ENCODE measurements around the gene RNF223. TPM values are rescaled to one million over a fixed set of nuclear protein-coding genes. Genes with fewer than 3 reads are reported as not detected.

Gene RNF223
- total and polyA plus RNA-seq, 2 of the 13 experiments (the other 11 are each of a cell fraction or from before 2014, with no cell fraction given) = 0.03 TPM; not detected in 1

DNA sequence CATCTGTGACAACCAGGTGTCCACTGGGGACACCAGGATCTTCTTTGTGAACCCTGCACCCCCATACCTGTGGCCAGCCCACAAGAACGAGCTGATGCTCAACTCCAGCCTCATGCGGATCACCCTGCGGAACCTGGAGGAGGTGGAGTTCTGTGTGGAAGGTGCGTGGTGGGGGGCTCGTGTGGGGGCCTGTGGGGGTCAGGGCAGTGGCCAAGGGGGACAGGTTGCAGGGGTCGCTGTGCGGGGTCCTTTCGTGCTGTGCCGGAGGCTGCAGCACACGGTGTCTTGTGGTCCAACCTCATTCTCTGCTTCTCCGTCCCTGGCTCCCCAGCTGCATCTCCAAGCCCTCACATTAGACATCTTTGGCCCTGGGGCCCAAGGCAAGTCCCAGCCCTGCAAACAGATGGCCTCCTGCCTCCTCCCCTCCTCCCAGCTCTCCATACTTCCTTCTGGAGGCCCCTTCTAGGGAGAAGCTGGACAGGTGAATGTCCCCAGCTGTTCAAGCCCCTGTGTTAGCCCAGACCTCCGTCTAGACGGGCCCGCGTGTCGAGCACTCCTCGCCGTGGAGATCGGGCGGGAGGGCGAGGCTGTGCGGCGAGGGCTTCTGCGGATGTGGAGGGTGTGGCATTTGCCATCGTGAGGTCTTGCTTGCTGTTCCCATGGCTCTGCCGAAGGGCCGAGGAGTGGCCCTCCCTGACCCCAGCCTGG lies 51.6 kb downstream of the RNF223 start (continued):
- no peak for TF ChIP-seq ZNF609 (CRISPR knock-in tag; IDR thresholded peaks at IDR 0.05; ENCODE audit: borderline replicate concordance)
- no peak for TF ChIP-seq FLYWCH1 (CRISPR knock-in tag; IDR thresholded peaks at IDR 0.05)
- 0 out of 2 replicates have a peak, but pooled peaks have one; percentile 9 for TF ChIP-seq ZNF768 (CRISPR knock-in tag; IDR thresholded peaks at IDR 0.05)
- TF ChIP-seq XRCC5 (optimal IDR thresholded peaks at IDR 0.05; ENCODE audit: low read length) = no peak

GRCh38 chr1:1021920-1022259 lies 52.2 kb downstream of the RNF223 start:
- Histone ChIP-seq H3K36me3 (replicated peaks in 1 of 2; ENCODE audit: control insufficient read depth in 1 of 2, insufficient read depth in 2 of 2, low read length in 2 of 2) (peaks cover 4 to 10% of the 10 kb centered on the region in 2 experiments; a peak in 4 of 5 replicates), H3K4me1 (ENCODE audit: insufficient read depth, low read length) (peaks cover 67% of the 10 kb centered on the region), H3K4me3 (replicated peaks in 1 of 3; ENCODE audit: insufficient read depth in 1 of 3, low read depth in 2 of 3, low read length in 3 of 3) (peak overlapping the region in 1 of 3 experiments; percentile 79; a peak in 2 of 6 replicates), H3K9me3 (ENCODE audit: low read length) (no peaks in the 10 kb centered on the region), H3K9ac (ENCODE audit: insufficient read depth, low read depth, low read length) (no peak overlapping the region), H3K27ac (ENCODE audit: extremely low read length, insufficient read depth, low read length) (no peak overlapping the region), H2AFZ (ENCODE audit: low read length) (no peak overlapping the region), H3K27me3 (ENCODE audit: control insufficient read depth in 1 of 2, insufficient read depth in 2 of 2, low read length in 2 of 2) (no peaks in the 10 kb centered on the region), H3K4me2 (ENCODE audit: low read depth, low read length) (peak overlapping the region; percentile 90; the same call in 1 of the 2 replicates), H4K20me1 (ENCODE audit: insufficient read depth, low read length) (peaks cover 31% of the 10 kb centered on the region; the same call in 1 of the 2 replicates), H3K79me2 (ENCODE audit: insufficient read depth, low read length) (peaks cover 23% of the 10 kb centered on the region)
- ChIA-PET CTCF (ENCODE audit: low intra/inter-chr PET ratio, low total read pairs) (no interaction called here), POLR2A (interaction anchor here (1.7 to 1.8 kb wide), 2 partner anchors 16 to 42 kb away, joined by 4 to 6 read pairs; no protein-coding TSS in a partner anchor)
- no TSS peak for BruUV-seq (replicated peaks)
- DNase-seq (ENCODE audit: low spot score) (no peak), FAIRE-seq (no peak), ATAC-seq (no peak)
- in situ Hi-C loops (cut with HindIII; ENCODE audit: extremely low pct_ligation_motif_present, low pct_unique_long_range_greater_than_20kb) = loop anchor here (5.0 kb wide), 1 partner anchor 35 kb away; no protein-coding TSS in a partner anchor
- TF ChIP-seq, protein P1, sequence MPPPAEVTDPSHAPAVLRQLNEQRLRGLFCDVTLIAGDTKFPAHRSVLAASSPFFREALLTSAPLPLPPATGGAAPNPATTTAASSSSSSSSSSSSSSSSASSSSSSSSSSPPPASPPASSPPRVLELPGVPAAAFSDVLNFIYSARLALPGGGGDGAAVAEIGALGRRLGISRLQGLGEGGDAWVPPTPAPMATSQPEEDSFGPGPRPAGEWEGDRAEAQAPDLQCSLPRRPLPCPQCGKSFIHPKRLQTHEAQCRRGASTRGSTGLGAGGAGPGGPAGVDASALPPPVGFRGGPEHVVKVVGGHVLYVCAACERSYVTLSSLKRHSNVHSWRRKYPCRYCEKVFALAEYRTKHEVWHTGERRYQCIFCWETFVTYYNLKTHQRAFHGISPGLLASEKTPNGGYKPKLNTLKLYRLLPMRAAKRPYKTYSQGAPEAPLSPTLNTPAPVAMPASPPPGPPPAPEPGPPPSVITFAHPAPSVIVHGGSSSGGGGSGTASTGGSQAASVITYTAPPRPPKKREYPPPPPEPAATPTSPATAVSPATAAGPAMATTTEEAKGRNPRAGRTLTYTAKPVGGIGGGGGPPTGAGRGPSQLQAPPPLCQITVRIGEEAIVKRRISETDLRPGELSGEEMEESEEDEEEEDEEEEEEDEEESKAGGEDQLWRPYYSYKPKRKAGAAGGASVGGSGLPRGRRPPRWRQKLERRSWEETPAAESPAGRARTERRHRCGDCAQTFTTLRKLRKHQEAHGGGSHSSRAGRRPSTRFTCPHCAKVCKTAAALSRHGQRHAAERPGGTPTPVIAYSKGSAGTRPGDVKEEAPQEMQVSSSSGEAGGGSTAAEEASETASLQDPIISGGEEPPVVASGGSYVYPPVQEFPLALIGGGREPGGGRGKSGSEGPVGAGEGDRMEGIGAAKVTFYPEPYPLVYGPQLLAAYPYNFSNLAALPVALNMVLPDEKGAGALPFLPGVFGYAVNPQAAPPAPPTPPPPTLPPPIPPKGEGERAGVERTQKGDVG (CRISPR knock-in tag; IDR thresholded peaks at IDR 0.05; ENCODE audit: borderline replicate concordance) = 0 out of 2 replicates have a peak, but pooled peaks have one; percentile 10
- TF ChIP-seq DNMT1 (CRISPR knock-in tag; IDR thresholded peaks at IDR 0.05) (no peak), TBX2 (CRISPR knock-in tag; IDR thresholded peaks at IDR 0.05; ENCODE audit: borderline replicate concordance) (0 out of 2 replicates have a peak, but pooled peaks have one; percentile 2)
- TF ChIP-seq, protein P2, sequence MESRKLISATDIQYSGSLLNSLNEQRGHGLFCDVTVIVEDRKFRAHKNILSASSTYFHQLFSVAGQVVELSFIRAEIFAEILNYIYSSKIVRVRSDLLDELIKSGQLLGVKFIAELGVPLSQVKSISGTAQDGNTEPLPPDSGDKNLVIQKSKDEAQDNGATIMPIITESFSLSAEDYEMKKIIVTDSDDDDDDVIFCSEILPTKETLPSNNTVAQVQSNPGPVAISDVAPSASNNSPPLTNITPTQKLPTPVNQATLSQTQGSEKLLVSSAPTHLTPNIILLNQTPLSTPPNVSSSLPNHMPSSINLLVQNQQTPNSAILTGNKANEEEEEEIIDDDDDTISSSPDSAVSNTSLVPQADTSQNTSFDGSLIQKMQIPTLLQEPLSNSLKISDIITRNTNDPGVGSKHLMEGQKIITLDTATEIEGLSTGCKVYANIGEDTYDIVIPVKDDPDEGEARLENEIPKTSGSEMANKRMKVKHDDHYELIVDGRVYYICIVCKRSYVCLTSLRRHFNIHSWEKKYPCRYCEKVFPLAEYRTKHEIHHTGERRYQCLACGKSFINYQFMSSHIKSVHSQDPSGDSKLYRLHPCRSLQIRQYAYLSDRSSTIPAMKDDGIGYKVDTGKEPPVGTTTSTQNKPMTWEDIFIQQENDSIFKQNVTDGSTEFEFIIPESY (CRISPR knock-in tag; IDR thresholded peaks at IDR 0.05) = peak; percentile 38; the same call in 1 of the 2 replicates
- intact Hi-C loops (cut with micrococcal nuclease; ENCODE audit: unreplicated experiment) = no loop called here
- 91% methylated on average over 4 of the region's 10 CpGs for WGBS (ENCODE audit: low lambda C conversion rate)

Data from HepG2 (cell line).